Gastroesophageal sphincter (tissue), 3 donors: ENCODE measurements around the gene TCF7L1.

Experiments
- POLR2A ChIP-seq, 2 donors: fragments of 450-650 bp; IDR thresholded peaks; one replicate each; pipeline ENCODE4 v1.6.1; 2017; ENCODE audit warnings: antibody characterized with exemption in 2 of 2, mild to moderate bottlenecking in 2 of 2, moderate library complexity in 1 of 2
- POLR2AphosphoS5 ChIP-seq: sonication (generic); formaldehyde crosslinking; IDR thresholded peaks from one replicate; pipeline ENCODE4 v1.6.1; 2017; ENCODE audit warnings: antibody characterized with exemption
- TF ChIP-seq, protein P1 (sequence below), 4 experiments: fragments of 200-600 bp in 2 of 4; fragments of 450-650 bp in 2 of 4; sonication (generic) in 1 of 4; IDR thresholded peaks; one replicate each; pipeline ENCODE4 v1.5.1; 2017 to 2019; ENCODE audit warnings: antibody characterized with exemption in 4 of 4, mild to moderate bottlenecking in 2 of 4, moderate library complexity in 2 of 4

- TF ChIP-seq POLR2A (IDR thresholded peaks at IDR 0.05): no peak
- TF ChIP-seq, protein P1, sequence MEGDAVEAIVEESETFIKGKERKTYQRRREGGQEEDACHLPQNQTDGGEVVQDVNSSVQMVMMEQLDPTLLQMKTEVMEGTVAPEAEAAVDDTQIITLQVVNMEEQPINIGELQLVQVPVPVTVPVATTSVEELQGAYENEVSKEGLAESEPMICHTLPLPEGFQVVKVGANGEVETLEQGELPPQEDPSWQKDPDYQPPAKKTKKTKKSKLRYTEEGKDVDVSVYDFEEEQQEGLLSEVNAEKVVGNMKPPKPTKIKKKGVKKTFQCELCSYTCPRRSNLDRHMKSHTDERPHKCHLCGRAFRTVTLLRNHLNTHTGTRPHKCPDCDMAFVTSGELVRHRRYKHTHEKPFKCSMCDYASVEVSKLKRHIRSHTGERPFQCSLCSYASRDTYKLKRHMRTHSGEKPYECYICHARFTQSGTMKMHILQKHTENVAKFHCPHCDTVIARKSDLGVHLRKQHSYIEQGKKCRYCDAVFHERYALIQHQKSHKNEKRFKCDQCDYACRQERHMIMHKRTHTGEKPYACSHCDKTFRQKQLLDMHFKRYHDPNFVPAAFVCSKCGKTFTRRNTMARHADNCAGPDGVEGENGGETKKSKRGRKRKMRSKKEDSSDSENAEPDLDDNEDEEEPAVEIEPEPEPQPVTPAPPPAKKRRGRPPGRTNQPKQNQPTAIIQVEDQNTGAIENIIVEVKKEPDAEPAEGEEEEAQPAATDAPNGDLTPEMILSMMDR (IDR thresholded peaks at IDR 0.05): no peak
- no peak for TF ChIP-seq POLR2AphosphoS5
Measured at GRCh38 chr2:85180322-85181133, 47.3 kb downstream of the TCF7L1 start.
